Endothelial cell of umbilical vein (primary cell): ENCODE data around the gene LFNG. TPM values are rescaled to one million over a fixed set of nuclear protein-coding genes. Genes with fewer than 3 reads are reported as not detected.

Experiments used
- BruUV-seq: library from RNA; stranded (reverse); fragments of 400-500 nt; replicated peaks from 2 replicates; lab custom pipeline; 2021; lab: Mats Ljungman, UMichigan
- CTCF ChIA-PET: fragments of 300-600, 350-600 bp; sonication (Branson Sonifier 250); formaldehyde crosslinking; loops from one replicate; lab custom pipeline; 2021; ENCODE audit warnings: antibody characterized with exemption, inconsistent platforms; lab: Charles Lee
- POLR2A ChIA-PET: fragments of 300-600, 350-600 bp; sonication (Branson Sonifier 250); formaldehyde crosslinking; loops from one replicate; lab custom pipeline; 2021; ENCODE audit warnings: antibody characterized with exemption, inconsistent platforms; lab: Charles Lee
- DNase-seq: peaks from one replicate; pipeline ENCODE4 v3.0.0-alpha.2; 2011; ENCODE audit warnings: low read depth, low spot score
- FAIRE-seq: peaks from 2 replicates; lab custom pipeline; 2011; peaks lifted over from hg19 to GRCh38; lab: Jason Lieb, UNC
- H2AFZ ChIP-seq: 2 replicates; pipeline ENCODE4 v1.6.0; 2012; ENCODE audit warnings: low read depth, low read length, control low read depth, inconsistent platforms
- H3K27ac ChIP-seq: 2 replicates; pipeline ENCODE4 v1.5.1; 2011; ENCODE audit warnings: low read depth, mild to moderate bottlenecking, control low read depth, low read length, moderate library complexity; ENCODE audit not compliant: insufficient read depth
- H3K27me3 ChIP-seq, 2 experiments: 2 replicates each; pipeline versions ENCODE4 v1.6.0 to v1.6.1; 2011; ENCODE audit warnings: low read length in 2 of 2, mixed read lengths in 1 of 2; ENCODE audit not compliant: control insufficient read depth in 2 of 2, insufficient read depth in 2 of 2
- H3K36me3 ChIP-seq, 2 experiments: 2 replicates in 1 of 2; 3 replicates in 1 of 2; pipeline ENCODE4 v1.5.1; 2011; ENCODE audit warnings: low read length in 2 of 2, mild to moderate bottlenecking in 1 of 2, moderate library complexity in 1 of 2; ENCODE audit not compliant: control insufficient read depth in 2 of 2, insufficient read depth in 2 of 2; ENCODE audit errors: extremely low read depth in 1 of 2
- H3K4me1 ChIP-seq: 3 replicates; pipeline ENCODE4 v1.5.1; 2011; ENCODE audit warnings: mild to moderate bottlenecking, low read length; ENCODE audit not compliant: control insufficient read depth, insufficient read depth; ENCODE audit errors: extremely low read depth
- H3K4me2 ChIP-seq: 2 replicates; pipeline ENCODE4 v1.6.1; 2011; ENCODE audit warnings: low read length, control low read depth, mixed read lengths; ENCODE audit not compliant: insufficient read depth
- H3K4me3 ChIP-seq, 3 experiments: fragments of 200-600 bp in 1 of 3; sonication (generic), shearing (Covaris generic) in 1 of 3; replicated peaks in 1 of 3; 2 replicates each; pipeline ENCODE4 v1.5.1; 2011 to 2016; ENCODE audit warnings: control low read depth in 3 of 3, low read length in 3 of 3, mild to moderate bottlenecking in 2 of 3, inconsistent platforms in 1 of 3, low read depth in 1 of 3, moderate library complexity in 1 of 3; ENCODE audit not compliant: insufficient read depth in 1 of 3
- H3K79me2 ChIP-seq: 2 replicates; pipeline ENCODE4 v1.6.0; 2012; ENCODE audit warnings: low read length, inconsistent platforms; ENCODE audit not compliant: control insufficient read depth, insufficient read depth
- H3K9ac ChIP-seq: replicated peaks from 2 replicates; pipeline ENCODE3; 2011; ENCODE audit warnings: low read length, control low read depth; ENCODE audit not compliant: insufficient read depth; ENCODE audit errors: extremely low read depth
- H3K9me1 ChIP-seq: replicated peaks from 3 replicates; pipeline ENCODE4 v1.6.0; 2011; ENCODE audit warnings: mild to moderate bottlenecking, low read length; ENCODE audit not compliant: control insufficient read depth, insufficient read depth; ENCODE audit errors: extremely low read depth
- H3K9me3 ChIP-seq: replicated peaks from 2 replicates; pipeline ENCODE4 v1.5.1; 2012; ENCODE audit warnings: low read length, inconsistent platforms; ENCODE audit not compliant: control insufficient read depth, insufficient read depth
- H4K20me1 ChIP-seq: replicated peaks from 2 replicates; pipeline ENCODE3; 2011; ENCODE audit warnings: mild to moderate bottlenecking, low read length; ENCODE audit not compliant: control insufficient read depth, insufficient read depth; ENCODE audit errors: extremely low read depth
- EZH2 ChIP-seq: IDR thresholded peaks from 2 replicates; pipeline ENCODE4 v1.6.1; 2012; ENCODE audit warnings: borderline replicate concordance, low read depth, mild to moderate bottlenecking, moderate library complexity, low read length, inconsistent platforms; ENCODE audit not compliant: severe bottlenecking
- FOS ChIP-seq: IDR thresholded peaks from 2 replicates; pipeline ENCODE4 v1.6.1; 2011; ENCODE audit warnings: mild to moderate bottlenecking, low read length, moderate library complexity, borderline replicate concordance; ENCODE audit not compliant: insufficient read depth
- GATA2 ChIP-seq: IDR thresholded peaks from 2 replicates; pipeline ENCODE4 v1.7.0; 2011; ENCODE audit warnings: low read depth, mild to moderate bottlenecking, moderate library complexity, mixed read lengths, low read length; ENCODE audit not compliant: insufficient read length, insufficient read depth
- JUN ChIP-seq: IDR thresholded peaks from 2 replicates; pipeline ENCODE4 v1.6.1; 2011; ENCODE audit warnings: borderline replicate concordance, low read depth; ENCODE audit not compliant: insufficient read length, insufficient read depth
- MYC ChIP-seq: IDR thresholded peaks from one replicate; pipeline ENCODE4 v1.6.1; 2011; ENCODE audit warnings: mild to moderate bottlenecking, low read depth, low read length
- POLR2A ChIP-seq: IDR thresholded peaks from 2 replicates; pipeline ENCODE4 v1.6.1; 2012; ENCODE audit warnings: low read depth, mild to moderate bottlenecking, control low read depth, low read length
- POLR2AphosphoS5 ChIP-seq: IDR thresholded peaks from 2 replicates; pipeline ENCODE4 v1.6.1; 2012; ENCODE audit warnings: low read depth, mild to moderate bottlenecking, control low read depth, low read length, moderate library complexity; ENCODE audit not compliant: insufficient read depth
- dilution Hi-C: fragments of 300-500 bp; cut with MboI; formaldehyde crosslinking; loops from one replicate; pipeline ENCODE4 v1.15.0; 2019; ENCODE audit warnings: low sequenced_read_pairs; ENCODE audit not compliant: extremely low pct_ligation_motif_present
- intact Hi-C: fragments of 100-400 bp; cut with micrococcal nuclease; formaldehyde crosslinking; loops from one replicate; pipeline ENCODE4 v1.10.0; 2022
- polyA plus RNA-seq, 4 experiments: library from polyadenylated mRNA; depleted of rRNA in 3 of 4; stranded (reverse) in 3 of 4; unstranded in 1 of 4; fragments of >200 nt; gene quantifications; 2 replicates each; pipeline versions ENCODE4 v1.2.1 to v1.2.3, GENCODE V29; 2011 to 2012; ENCODE audit warnings: missing spikeins in 1 of 4
- total RNA-seq: library from RNA; stranded (reverse); gene quantifications from 2 replicates; pipeline ENCODE4 v1.2.3, GENCODE V29; 2021
- TF ChIP-seq, protein P1 (sequence below): IDR thresholded peaks from 2 replicates; pipeline ENCODE4 v1.6.1; 2011; ENCODE audit not compliant: insufficient read depth, insufficient read length
- TF ChIP-seq, protein P2 (sequence below), 2 donors: IDR thresholded peaks; 1 replicate in 1 of 2; 2 replicates in 1 of 2; pipeline ENCODE4 v1.5.1; 2011; ENCODE audit warnings: low read length in 2 of 2, mild to moderate bottlenecking in 2 of 2, moderate library complexity in 2 of 2, control low read depth in 1 of 2, inconsistent platforms in 1 of 2, low read depth in 1 of 2; ENCODE audit not compliant: insufficient read depth in 1 of 2; ENCODE audit errors: extremely low read depth in 1 of 2

LFNG gene
- total and polyA plus RNA-seq, 2 donors (not counting 3 experiments of a cell fraction or from before 2014, with no cell fraction given): 12.6 to 13.1 TPM

DNA sequence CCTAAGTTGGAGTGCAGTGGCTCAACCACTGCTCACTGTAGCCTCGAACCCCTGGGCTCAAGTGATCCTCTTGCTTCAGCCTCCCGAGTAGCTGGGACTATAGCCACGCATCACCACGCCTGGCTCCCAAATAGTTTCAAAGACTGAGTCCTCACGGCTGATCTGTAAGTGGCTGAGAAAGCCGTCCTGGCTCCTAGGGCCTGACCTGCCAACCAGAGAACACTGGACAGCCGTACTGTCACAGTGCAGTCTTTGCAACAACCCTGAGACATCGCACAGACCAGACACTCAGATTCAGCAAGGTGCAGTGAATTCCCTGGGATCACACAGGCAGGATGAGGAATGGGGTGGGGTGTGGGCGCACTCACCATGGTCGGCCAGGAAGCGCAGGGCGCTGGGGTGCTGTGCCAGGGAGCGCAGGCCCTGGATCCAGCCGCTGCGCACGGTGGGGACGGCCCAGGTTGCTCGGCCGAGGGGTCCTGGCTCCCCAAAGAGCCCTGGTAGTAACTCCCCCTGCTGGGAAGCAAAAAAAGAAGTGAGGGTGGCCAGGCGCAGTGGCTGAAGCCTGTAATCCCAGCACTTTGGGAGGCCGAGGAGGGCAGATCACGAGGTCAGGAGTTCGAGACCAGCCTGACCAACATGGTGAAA, 25.1 kb downstream of the LFNG start:
- dilution Hi-C loops: no loop called here
- no peak for FAIRE-seq

DNA sequence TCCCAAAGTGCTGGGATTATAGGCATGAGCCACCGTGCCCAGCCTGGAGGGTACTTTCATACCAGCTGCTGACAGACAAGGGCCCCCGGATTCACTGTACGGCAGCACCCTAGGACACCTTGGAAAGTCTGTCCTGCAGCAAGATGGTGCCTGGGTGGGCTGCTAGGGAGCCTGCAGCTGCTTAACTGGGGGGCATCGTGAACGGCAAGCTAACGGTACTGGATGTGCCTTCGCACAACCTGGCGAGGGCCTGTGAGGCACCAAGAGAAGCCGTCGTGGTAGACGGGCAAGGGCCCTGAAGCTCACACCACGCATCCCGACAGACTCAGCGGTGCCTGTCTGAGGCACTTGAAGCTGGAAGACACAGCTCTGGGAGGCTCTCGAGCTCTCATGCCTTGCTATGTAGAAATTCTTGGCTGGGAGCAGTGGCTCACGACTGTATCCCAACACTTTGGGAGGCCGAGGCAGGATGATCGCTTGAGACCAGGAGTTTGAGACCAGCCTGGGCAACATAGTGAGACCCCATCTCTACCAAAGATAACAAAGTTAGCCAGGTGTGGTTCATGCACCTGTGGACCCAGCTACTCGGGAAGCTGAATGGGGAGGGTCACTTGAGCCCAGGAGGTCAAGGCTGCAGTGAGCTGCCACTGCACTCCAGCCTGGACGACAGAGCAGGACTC, 26.3 kb downstream of the LFNG start:
- FAIRE-seq: no peak
- H3K4me2 ChIP-seq: no peak overlapping the region
- DNase-seq: no peak
- no peaks in the 10 kb centered on the region for H3K79me2 ChIP-seq
- intact Hi-C loops (no loop called here), dilution Hi-C loops (no loop called here)
- CTCF ChIA-PET: interaction anchor here (0.8 to 1.4 kb wide), 5 partner anchors 10 to 134 kb away, joined by 3 to 4 read pairs (median 3); partner anchors contain the start of gene BRAT1
- H4K20me1 ChIP-seq: no peaks in the 10 kb centered on the region
- no peaks in the 10 kb centered on the region for H3K9me3 ChIP-seq
- H3K4me3 ChIP-seq: no peak overlapping the region
- TF ChIP-seq EZH2 (no peak), FOS (no peak), GATA2 (no peak), JUN (no peak), POLR2A (no peak), MYC (no peak), POLR2AphosphoS5 (no peak)
- TF ChIP-seq, protein P1, sequence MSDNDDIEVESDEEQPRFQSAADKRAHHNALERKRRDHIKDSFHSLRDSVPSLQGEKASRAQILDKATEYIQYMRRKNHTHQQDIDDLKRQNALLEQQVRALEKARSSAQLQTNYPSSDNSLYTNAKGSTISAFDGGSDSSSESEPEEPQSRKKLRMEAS: no peak
- TF ChIP-seq, protein P2, sequence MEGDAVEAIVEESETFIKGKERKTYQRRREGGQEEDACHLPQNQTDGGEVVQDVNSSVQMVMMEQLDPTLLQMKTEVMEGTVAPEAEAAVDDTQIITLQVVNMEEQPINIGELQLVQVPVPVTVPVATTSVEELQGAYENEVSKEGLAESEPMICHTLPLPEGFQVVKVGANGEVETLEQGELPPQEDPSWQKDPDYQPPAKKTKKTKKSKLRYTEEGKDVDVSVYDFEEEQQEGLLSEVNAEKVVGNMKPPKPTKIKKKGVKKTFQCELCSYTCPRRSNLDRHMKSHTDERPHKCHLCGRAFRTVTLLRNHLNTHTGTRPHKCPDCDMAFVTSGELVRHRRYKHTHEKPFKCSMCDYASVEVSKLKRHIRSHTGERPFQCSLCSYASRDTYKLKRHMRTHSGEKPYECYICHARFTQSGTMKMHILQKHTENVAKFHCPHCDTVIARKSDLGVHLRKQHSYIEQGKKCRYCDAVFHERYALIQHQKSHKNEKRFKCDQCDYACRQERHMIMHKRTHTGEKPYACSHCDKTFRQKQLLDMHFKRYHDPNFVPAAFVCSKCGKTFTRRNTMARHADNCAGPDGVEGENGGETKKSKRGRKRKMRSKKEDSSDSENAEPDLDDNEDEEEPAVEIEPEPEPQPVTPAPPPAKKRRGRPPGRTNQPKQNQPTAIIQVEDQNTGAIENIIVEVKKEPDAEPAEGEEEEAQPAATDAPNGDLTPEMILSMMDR (IDR thresholded peaks at IDR 0.05; ENCODE audit: extremely low read depth in 1 of 2, insufficient read depth in 1 of 2, low read depth in 1 of 2, low read length in 2 of 2): no peak
- no peak overlapping the region for H3K27ac ChIP-seq
- H3K9ac ChIP-seq: no peak overlapping the region
- H3K27me3 ChIP-seq: no peaks in the 10 kb centered on the region
- no peaks in the 10 kb centered on the region for H3K9me1 ChIP-seq
- peaks cover 2 to 40% of the 10 kb centered on the region in 2 experiments for H3K36me3 ChIP-seq
- H3K4me1 ChIP-seq: no peaks in the 10 kb centered on the region
- H2AFZ ChIP-seq: no peak overlapping the region
- no TSS peak for BruUV-seq
- POLR2A ChIA-PET: interaction anchor here (0.7 kb wide), 1 partner anchor 10 kb away, joined by 6 read pairs; no protein-coding TSS in a partner anchor

More for the DNA sequence above, 25.1 kb downstream of the LFNG start:
- Histone ChIP-seq H3K9ac (no peak overlapping the region), H3K9me3 (no peaks in the 10 kb centered on the region), H2AFZ (no peak overlapping the region), H3K4me1 (no peaks in the 10 kb centered on the region), H3K9me1 (no peaks in the 10 kb centered on the region), H4K20me1 (no peaks in the 10 kb centered on the region), H3K27ac (no peak overlapping the region), H3K79me2 (no peaks in the 10 kb centered on the region), H3K27me3 (no peaks in the 10 kb centered on the region), H3K4me2 (no peak overlapping the region), H3K36me3 (peaks cover 2 to 42% of the 10 kb centered on the region in 2 experiments), H3K4me3 (no peak overlapping the region)
- no TSS peak for BruUV-seq
- intact Hi-C loops: no loop called here
- no peak for DNase-seq
- CTCF ChIA-PET: no interaction called here
- TF ChIP-seq EZH2 (no peak), POLR2AphosphoS5 (no peak), MYC (no peak), GATA2 (no peak), POLR2A (no peak)
- TF ChIP-seq, protein P1: no peak
- POLR2A ChIA-PET: no interaction called here
